OCI-LY3 (cell line): ENCODE data around the gene NHEJ1.

Experiments used
- EZH2phosphoT487 ChIP-seq: fragments of 200-600 bp; shearing (Covaris generic); IDR thresholded peaks from 2 replicates; pipeline ENCODE4 v1.6.1; 2018; ENCODE audit warnings: antibody characterized with exemption, mixed run types, low read depth
- TF ChIP-seq, protein P1 (sequence below): fragments of 200-600, 300-600 bp; sonication (generic); IDR thresholded peaks from 2 replicates; pipeline ENCODE4 v1.5.1; 2014; ENCODE audit warnings: antibody characterized with exemption, low read length, low read depth

DNA sequence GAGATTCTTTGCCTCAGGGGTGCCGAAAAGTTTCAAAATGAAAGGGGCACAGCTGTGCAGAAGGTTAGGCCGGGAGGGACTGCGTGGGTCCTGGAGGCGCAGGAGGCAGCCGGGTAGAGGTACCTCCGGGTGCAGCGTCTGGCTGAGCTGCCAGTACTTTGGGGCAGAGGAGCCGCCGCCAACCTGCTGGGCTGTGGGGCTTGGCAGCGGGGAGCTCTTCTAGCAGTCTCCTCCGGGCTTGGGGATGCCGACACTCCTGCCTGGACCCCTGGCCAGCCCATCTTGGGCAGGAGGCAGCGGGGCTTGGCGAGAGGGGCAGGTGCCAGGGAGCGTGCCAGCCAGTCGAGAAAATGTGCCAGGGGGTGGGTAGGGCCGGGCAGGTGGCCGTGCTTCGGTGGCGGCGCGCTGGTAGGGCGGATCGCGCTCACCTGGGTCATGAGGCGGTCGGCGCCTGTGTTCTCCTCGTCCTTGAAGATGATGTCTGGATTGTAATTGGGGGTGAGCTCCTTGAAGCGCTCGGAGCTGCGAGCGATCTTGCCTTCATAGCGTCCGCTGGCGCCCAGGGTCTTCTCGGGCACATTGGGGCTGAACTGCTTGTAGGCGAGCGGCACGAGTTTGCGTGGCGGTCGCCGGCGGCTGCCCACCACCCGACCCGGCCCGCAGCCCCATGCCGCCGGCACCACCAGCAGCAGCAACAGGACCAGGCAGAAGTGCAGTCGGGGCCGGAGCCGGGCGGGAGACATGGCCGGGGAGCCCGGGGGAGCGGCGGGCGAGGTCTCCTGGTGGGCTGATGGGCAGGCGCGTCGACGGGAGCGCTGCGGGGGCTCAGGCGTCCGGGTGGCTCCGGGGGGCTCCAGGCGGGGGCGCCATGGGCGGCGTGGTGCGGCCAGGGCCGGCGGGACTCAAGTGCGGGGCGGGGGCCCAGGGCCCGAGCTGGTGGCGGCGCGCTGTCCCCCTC lies 100.6 kb downstream of the NHEJ1 start:
- TF ChIP-seq, protein P1, sequence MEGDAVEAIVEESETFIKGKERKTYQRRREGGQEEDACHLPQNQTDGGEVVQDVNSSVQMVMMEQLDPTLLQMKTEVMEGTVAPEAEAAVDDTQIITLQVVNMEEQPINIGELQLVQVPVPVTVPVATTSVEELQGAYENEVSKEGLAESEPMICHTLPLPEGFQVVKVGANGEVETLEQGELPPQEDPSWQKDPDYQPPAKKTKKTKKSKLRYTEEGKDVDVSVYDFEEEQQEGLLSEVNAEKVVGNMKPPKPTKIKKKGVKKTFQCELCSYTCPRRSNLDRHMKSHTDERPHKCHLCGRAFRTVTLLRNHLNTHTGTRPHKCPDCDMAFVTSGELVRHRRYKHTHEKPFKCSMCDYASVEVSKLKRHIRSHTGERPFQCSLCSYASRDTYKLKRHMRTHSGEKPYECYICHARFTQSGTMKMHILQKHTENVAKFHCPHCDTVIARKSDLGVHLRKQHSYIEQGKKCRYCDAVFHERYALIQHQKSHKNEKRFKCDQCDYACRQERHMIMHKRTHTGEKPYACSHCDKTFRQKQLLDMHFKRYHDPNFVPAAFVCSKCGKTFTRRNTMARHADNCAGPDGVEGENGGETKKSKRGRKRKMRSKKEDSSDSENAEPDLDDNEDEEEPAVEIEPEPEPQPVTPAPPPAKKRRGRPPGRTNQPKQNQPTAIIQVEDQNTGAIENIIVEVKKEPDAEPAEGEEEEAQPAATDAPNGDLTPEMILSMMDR = no peak
- TF ChIP-seq EZH2phosphoT487 = no peak
